ENCODE data around the gene ARHGAP29.

The ARHGAP29 gene

GRCh38 chr1:94265011-94265422, 27.6 kb upstream of the ARHGAP29 start:
- Histone ChIP-seq H3K4me1 (ENCODE audit: control insufficient read depth, insufficient read depth, low read length) (no peaks in the 10 kb centered on the region), H3K4me3 (ENCODE audit: low read depth, low read length) (no peak overlapping the region), H3K9me3 (ENCODE audit: control insufficient read depth, insufficient read depth, low read depth, low read length) (no peaks in the 10 kb centered on the region), H3K27ac (ENCODE audit: extremely low read depth, low read depth, low read length) (no peak overlapping the region), H3K36me3 (ENCODE audit: control insufficient read depth in 2 of 2, insufficient read depth in 1 of 2, low read length in 2 of 2) (no peaks in the 10 kb centered on the region)
- TF ChIP-seq ZNF211 (tag by site-specific recombination; IDR thresholded peaks at IDR 0.05; ENCODE audit: low read depth) (no peak), ZNF610 (tag by site-specific recombination; IDR thresholded peaks at IDR 0.05; ENCODE audit: borderline replicate concordance) (no peak), KLF1 (tag by site-specific recombination; IDR thresholded peaks at IDR 0.05) (no peak), PATZ1 (tag by site-specific recombination; IDR thresholded peaks at IDR 0.05) (no peak)
- POLR2A ChIA-PET: no interaction called here
- CTCF ChIA-PET: interaction anchor here (1.0 to 1.5 kb wide), 2 partner anchors 13 to 71 kb away, joined by 3 to 4 read pairs; no protein-coding TSS in a partner anchor

- Histone ChIP-seq H3K4me1 (ENCODE audit: control insufficient read depth, insufficient read depth, low read length) (no peaks in the 10 kb centered on the region), H3K27ac (ENCODE audit: extremely low read depth, low read depth, low read length) (no peak overlapping the region), H3K9me3 (ENCODE audit: control insufficient read depth, insufficient read depth, low read depth, low read length) (no peaks in the 10 kb centered on the region), H3K36me3 (ENCODE audit: control insufficient read depth in 2 of 2, insufficient read depth in 1 of 2, low read length in 2 of 2) (no peaks in the 10 kb centered on the region), H3K4me3 (ENCODE audit: low read depth, low read length) (no peak overlapping the region)
- no peak for TF ChIP-seq OSR2 (tag by site-specific recombination; IDR thresholded peaks at IDR 0.05)
- no peak for TF ChIP-seq ZNF174 (tag by site-specific recombination; IDR thresholded peaks at IDR 0.05)
- CTCF ChIA-PET: no interaction called here
- POLR2A ChIA-PET: interaction anchor here (1.0 kb wide), 1 partner anchor 13 kb away, joined by 3 read pairs; no protein-coding TSS in a partner anchor
Observed at GRCh38 chr1:94260635-94261387, 23.4 kb upstream of the ARHGAP29 start.

- CTCF ChIA-PET: interaction anchor here (0.9 to 1.6 kb wide), 2 partner anchors 76 to 220 kb away, joined by 4 to 8 read pairs; no protein-coding TSS in a partner anchor
- Histone ChIP-seq H3K36me3 (ENCODE audit: control insufficient read depth in 2 of 2, insufficient read depth in 1 of 2, low read length in 2 of 2) (no peaks in the 10 kb centered on the region), H3K4me3 (ENCODE audit: low read depth, low read length) (no peak overlapping the region), H3K4me1 (ENCODE audit: control insufficient read depth, insufficient read depth, low read length) (no peaks in the 10 kb centered on the region), H3K9me3 (ENCODE audit: control insufficient read depth, insufficient read depth, low read depth, low read length) (no peaks in the 10 kb centered on the region), H3K27ac (ENCODE audit: extremely low read depth, low read depth, low read length) (no peak overlapping the region)
- no peak for TF ChIP-seq ZNF670 (tag by site-specific recombination; IDR thresholded peaks at IDR 0.05; ENCODE audit: low read depth)
- POLR2A ChIA-PET: interaction anchor here (1.0 kb wide), 2 partner anchors 10 to 11 kb away, joined by 3 read pairs; no protein-coding TSS in a partner anchor
Observed at GRCh38 chr1:94259635-94260289, 22.4 kb upstream of the ARHGAP29 start.

- Histone ChIP-seq H3K9me3 (ENCODE audit: control insufficient read depth, insufficient read depth, low read depth, low read length) (no peaks in the 10 kb centered on the region), H3K4me1 (ENCODE audit: control insufficient read depth, insufficient read depth, low read length) (no peaks in the 10 kb centered on the region), H3K4me3 (ENCODE audit: low read depth, low read length) (no peak overlapping the region), H3K36me3 (ENCODE audit: control insufficient read depth in 2 of 2, insufficient read depth in 1 of 2, low read length in 2 of 2) (no peaks in the 10 kb centered on the region), H3K27ac (ENCODE audit: extremely low read depth, low read depth, low read length) (no peak overlapping the region)
- CTCF ChIA-PET: interaction anchor here (1.5 to 1.6 kb wide), 2 partner anchors 11 to 77 kb away, joined by 5 to 8 read pairs; no protein-coding TSS in a partner anchor
- POLR2A ChIA-PET: interaction anchor here (1.0 kb wide), 2 partner anchors 11 to 22 kb away, joined by 3 read pairs; partner anchors contain the start of gene ARHGAP29
- no peak for TF ChIP-seq ZNF521 (tag by site-specific recombination; IDR thresholded peaks at IDR 0.05)
- no peak for TF ChIP-seq ZNF362 (tag by site-specific recombination; IDR thresholded peaks at IDR 0.05)
- no peak for TF ChIP-seq SP7 (tag by site-specific recombination; IDR thresholded peaks at IDR 0.05)
- TF ChIP-seq ZNF366 (tag by site-specific recombination; conservative IDR thresholded peaks at IDR 0.05): no peak
- no peak for TF ChIP-seq KLF10 (tag by site-specific recombination; IDR thresholded peaks at IDR 0.05)
- no peak for TF ChIP-seq MEIS1 (CRISPR knock-in tag; IDR thresholded peaks at IDR 0.05; ENCODE audit: borderline replicate concordance)
- no peak for TF ChIP-seq ZNF580 (tag by site-specific recombination; IDR thresholded peaks at IDR 0.05)
- no peak for TF ChIP-seq KLF17 (tag by site-specific recombination; IDR thresholded peaks at IDR 0.05)
- no peak for TF ChIP-seq ZNF623 (tag by site-specific recombination; IDR thresholded peaks at IDR 0.05)
- no peak for TF ChIP-seq BCL6B (tag by site-specific recombination; IDR thresholded peaks at IDR 0.05)
- TF ChIP-seq ZNF16 (tag by site-specific recombination; IDR thresholded peaks at IDR 0.05; ENCODE audit: low read depth): no peak
- no peak for TF ChIP-seq ZNF658 (tag by site-specific recombination; IDR thresholded peaks at IDR 0.05)
Observed at GRCh38 chr1:94258873-94259331, 21.5 kb upstream of the ARHGAP29 start.

All from HEK293 (cell line).